Tibial nerve (tissue), 4 donors: ENCODE results near the gene USF1. TPM values are rescaled to one million over a fixed set of nuclear protein-coding genes. Genes with fewer than 3 reads are reported as not detected.

ENCODE experiments used
- DNase-seq, 2 donors: peaks; one replicate each; pipeline ENCODE4 v3.0.0-alpha.2; 2019; ENCODE audit warnings: low spot score in 2 of 2
- H3K27ac ChIP-seq, 4 donors: fragments of 200-600 bp; sonication (generic) in 3 of 4; one replicate each; pipeline ENCODE4 v1.5.1; 2017 to 2019; ENCODE audit warnings: mild to moderate bottlenecking in 1 of 4
- H3K27me3 ChIP-seq, 2 donors: fragments of 200-600 bp; sonication (generic) in 1 of 2; one replicate each; pipeline versions ENCODE4 v1.5.1 to v1.6.0; 2017 to 2019
- H3K36me3 ChIP-seq, 3 donors: fragments of 200-600 bp; sonication (generic); one replicate each; pipeline ENCODE4 v1.5.1; 2018 to 2019
- H3K4me1 ChIP-seq, 4 donors: fragments of 200-600 bp; sonication (generic) in 3 of 4; one replicate each; pipeline ENCODE4 v1.5.1; 2017 to 2019
- H3K4me3 ChIP-seq, 4 donors: fragments of 200-600 bp; sonication (generic) in 3 of 4; one replicate each; pipeline ENCODE4 v1.5.1; 2017 to 2019; ENCODE audit warnings: mild to moderate bottlenecking in 1 of 4, moderate library complexity in 1 of 4
- H3K9me3 ChIP-seq, 4 donors: fragments of 200-600 bp; sonication (generic) in 3 of 4; one replicate each; pipeline ENCODE4 v1.5.1; 2017 to 2019
- CTCF ChIP-seq, 5 experiments: fragments of 200-600 bp in 3 of 5; fragments of 450-650 bp in 2 of 5; sonication (generic) in 3 of 5; IDR thresholded peaks; one replicate each; pipeline ENCODE4 v1.5.1; 2016 to 2019; ENCODE audit warnings: antibody characterized with exemption in 5 of 5, mild to moderate bottlenecking in 3 of 5, moderate library complexity in 2 of 5
- EP300 ChIP-seq, 2 donors: sonication (generic); formaldehyde crosslinking; IDR thresholded peaks; one replicate each; pipeline ENCODE4 v1.6.1; 2017; ENCODE audit warnings: antibody characterized with exemption in 2 of 2, mild to moderate bottlenecking in 1 of 2
- POLR2A ChIP-seq, 2 donors: fragments of 450-650 bp; IDR thresholded peaks; one replicate each; pipeline ENCODE4 v1.6.1; 2017; ENCODE audit warnings: antibody characterized with exemption in 2 of 2, mild to moderate bottlenecking in 2 of 2, moderate library complexity in 2 of 2
- WGBS, 2 donors: methylation state at CpG; one replicate each; pipeline ENCODE4 v1.1.5; 2018; 5-methylcytosine and 5-hydroxymethylcytosine counted together
- total RNA-seq, 4 donors: library from RNA; depleted of rRNA; stranded (reverse); fragments of >200 nt; gene quantifications; one replicate each; pipeline ENCODE4 v1.1.0, GENCODE V29; 2016

The USF1 gene
- total RNA-seq, 4 donors from 2014 or later = 59.4 to 66.1 (median 62.9) TPM

- Histone ChIP-seq H3K27ac (no peak overlapping the region), H3K4me1 (no peaks in the 10 kb centered on the region), H3K4me3 (no peak overlapping the region), H3K9me3 (no peaks in the 10 kb centered on the region), H3K36me3 (no peaks in the 10 kb centered on the region), H3K27me3 (no peaks in the 10 kb centered on the region)
- no peak for DNase-seq
- WGBS, 2 donors = 55 to 72% methylated on average over 19 to 41 of the region's 41 CpGs
- no peak for TF ChIP-seq EP300 (IDR thresholded peaks at IDR 0.05)
- no peak for TF ChIP-seq CTCF (IDR thresholded peaks at IDR 0.05)
- no peak for TF ChIP-seq POLR2A (IDR thresholded peaks at IDR 0.05)
Measured at GRCh38 chr1:161079436-161080110, 33.8 kb upstream of the USF1 start.

GRCh38 chr1:161077426-161077825, 31.6 kb upstream of the USF1 start:
- WGBS, 2 donors = 55 to 76% methylated on average over 3 to 9 of the region's 9 CpGs
- Histone ChIP-seq H3K36me3 (no peaks in the 10 kb centered on the region), H3K4me3 (no peak overlapping the region), H3K27me3 (no peaks in the 10 kb centered on the region), H3K27ac (no peak overlapping the region), H3K9me3 (no peaks in the 10 kb centered on the region), H3K4me1 (no peaks in the 10 kb centered on the region)
- no peak for TF ChIP-seq POLR2A (IDR thresholded peaks at IDR 0.05)
- TF ChIP-seq EP300 (IDR thresholded peaks at IDR 0.05) = no peak
- no peak for TF ChIP-seq CTCF (IDR thresholded peaks at IDR 0.05)
- DNase-seq = no peak

- H3K27ac ChIP-seq = no peak overlapping the region
- no peaks in the 10 kb centered on the region for H3K4me1 ChIP-seq
- H3K4me3 ChIP-seq = no peak overlapping the region
- H3K27me3 ChIP-seq = no peaks in the 10 kb centered on the region
- no peaks in the 10 kb centered on the region for H3K36me3 ChIP-seq
- TF ChIP-seq EP300 (IDR thresholded peaks at IDR 0.05) (no peak), CTCF (IDR thresholded peaks at IDR 0.05) (no peak), POLR2A (IDR thresholded peaks at IDR 0.05) (no peak)
- no peak for DNase-seq
- H3K9me3 ChIP-seq = no peaks in the 10 kb centered on the region
Measured at GRCh38 chr1:161076410-161076809, 30.6 kb upstream of the USF1 start.

DNA sequence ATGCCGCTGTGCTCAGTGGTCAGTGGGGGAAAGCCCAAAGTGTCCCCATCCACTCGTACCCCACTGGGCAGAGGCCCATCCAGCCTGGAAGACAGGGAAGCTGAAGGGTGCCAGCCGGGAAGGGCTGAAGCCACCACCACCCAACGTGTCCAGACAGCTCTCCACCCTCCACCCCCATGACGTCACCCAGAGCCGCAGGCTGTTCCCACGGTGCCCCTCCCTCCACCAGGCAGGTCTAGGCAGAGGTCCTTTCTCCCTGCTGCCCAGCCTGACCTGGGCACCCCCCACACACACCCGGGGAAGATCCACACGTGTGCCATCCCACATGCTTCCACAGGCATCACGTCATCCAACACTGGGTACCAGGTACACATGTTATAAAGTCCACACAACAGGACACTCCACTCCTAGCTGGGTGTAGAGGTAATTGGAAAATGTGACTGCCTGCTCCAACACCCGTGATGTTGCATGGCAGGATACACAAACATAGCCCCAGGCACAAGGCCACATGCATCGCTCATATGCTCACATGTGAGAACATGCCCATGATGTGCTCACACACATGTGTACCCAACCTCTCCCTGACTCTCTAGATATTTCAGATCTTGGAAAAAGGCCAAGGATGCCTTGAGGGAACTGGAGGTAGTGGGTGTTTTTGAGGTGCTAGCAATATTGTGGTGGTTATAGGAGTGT, 29.0 kb upstream of the USF1 start:
- DNase-seq = no peak
- 77 to 91% methylated on average over 7 to 12 of the region's 12 CpGs for WGBS, 2 donors
- Histone ChIP-seq H3K36me3 (no peaks in the 10 kb centered on the region), H3K4me1 (no peaks in the 10 kb centered on the region), H3K9me3 (no peaks in the 10 kb centered on the region), H3K4me3 (no peak overlapping the region), H3K27me3 (no peaks in the 10 kb centered on the region), H3K27ac (no peak overlapping the region)
- no peak for TF ChIP-seq POLR2A (IDR thresholded peaks at IDR 0.05)
- TF ChIP-seq CTCF (IDR thresholded peaks at IDR 0.05) = no peak
- no peak for TF ChIP-seq EP300 (IDR thresholded peaks at IDR 0.05)

GRCh38 chr1:161073474-161074121, 27.8 kb upstream of the USF1 start:
- H3K27ac ChIP-seq = no peak overlapping the region
- H3K4me1 ChIP-seq = no peaks in the 10 kb centered on the region
- WGBS, 2 donors = 58 to 70% methylated on average over 4 to 7 of the region's 7 CpGs
- H3K4me3 ChIP-seq = no peak overlapping the region
- DNase-seq = no peak
- H3K9me3 ChIP-seq = no peaks in the 10 kb centered on the region
- no peaks in the 10 kb centered on the region for H3K27me3 ChIP-seq
- H3K36me3 ChIP-seq = no peaks in the 10 kb centered on the region
- TF ChIP-seq EP300 (IDR thresholded peaks at IDR 0.05) (no peak), POLR2A (IDR thresholded peaks at IDR 0.05) (no peak), CTCF (IDR thresholded peaks at IDR 0.05) (no peak)
